NCI-H446 treated with DMSO at 0.1 percent for 48 hours (cell line): ENCODE results near the gene ZNF622.
A peak's percentile ranks its signal among the peaks of the same experiment; 100 is the strongest.
"Not testable (repeated sequence)": the region's sequence is repeated elsewhere in the genome, so short reads cannot be mapped to it uniquely, and the experiment has no call there.

Experiments
- DNase-seq: peaks from one replicate; lab custom pipeline; 2025; lab: John Stamatoyannopoulos, UW

The ZNF622 gene

GRCh38 chr5:16480144-16480543, 14.5 kb upstream of the ZNF622 start:
- DNase-seq = no peak

- no peak for DNase-seq
Measured at GRCh38 chr5:16477541-16477940, 11.9 kb upstream of the ZNF622 start.

- DNase-seq = not testable (repeated sequence)
Measured at GRCh38 chr5:16476417-16476816, 10.8 kb upstream of the ZNF622 start.

DNA sequence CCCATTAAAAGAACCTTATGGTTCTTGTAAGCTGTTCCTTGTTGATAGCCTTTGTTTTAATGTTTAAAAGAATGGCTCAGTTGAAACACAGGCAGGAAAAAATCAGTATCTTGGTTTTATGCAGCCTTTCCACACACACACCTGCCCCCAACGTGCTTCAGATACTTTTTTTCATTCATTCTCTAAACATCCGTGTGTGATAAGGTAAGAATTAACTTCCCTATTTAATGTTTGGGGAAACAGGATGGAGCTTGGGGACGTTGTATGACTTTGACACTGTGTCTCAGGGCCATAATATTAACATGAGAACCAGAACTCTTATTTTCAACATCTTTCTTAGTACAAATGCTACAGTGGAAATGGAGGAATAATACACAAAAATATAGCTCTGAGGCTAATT, 5.8 kb upstream of the ZNF622 start:
- no peak for DNase-seq

DNA sequence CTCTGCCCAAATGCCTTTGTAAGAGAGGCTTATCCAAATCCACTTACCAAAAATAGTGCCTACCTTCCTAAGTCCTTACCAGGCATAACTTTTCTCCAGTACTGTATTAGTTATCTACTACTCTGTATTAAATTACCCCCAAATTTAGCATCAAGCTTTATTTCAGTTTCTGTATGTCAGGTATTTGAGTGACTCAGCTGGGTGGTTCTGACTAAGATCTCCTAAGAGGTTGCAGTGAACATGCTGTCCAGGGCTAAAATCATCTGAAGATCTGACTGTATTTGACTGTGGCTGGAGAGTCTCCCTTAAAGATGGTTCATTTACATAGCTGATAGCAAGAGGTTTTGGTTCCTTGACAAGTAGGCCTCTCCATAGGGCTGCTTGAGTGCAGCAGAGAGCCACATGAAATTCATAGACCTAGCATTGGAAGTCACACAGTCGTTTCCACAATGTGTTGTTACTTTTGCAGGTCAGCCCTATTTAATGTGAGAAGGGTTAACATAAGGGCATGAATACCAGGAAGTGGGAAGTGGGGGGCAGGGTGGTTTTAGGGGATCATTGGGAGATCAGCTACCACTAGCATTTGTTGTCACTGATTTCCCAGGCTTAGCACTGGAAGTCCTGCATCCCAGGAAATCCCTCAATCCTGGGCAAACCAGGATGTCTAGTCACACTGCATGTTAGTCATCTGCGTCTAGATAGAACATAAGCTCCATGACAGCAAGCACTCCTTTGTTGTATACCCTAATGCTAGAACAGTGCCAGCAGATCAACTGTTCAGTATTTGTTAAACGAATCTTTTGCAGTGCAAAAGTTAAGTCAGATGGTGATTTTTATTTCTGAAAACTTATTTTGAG, 2.0 kb upstream of the ZNF622 start:
- DNase-seq = no peak

GRCh38 chr5:16464664-16465543, 696 bp downstream of the ZNF622 start:
- no peak for DNase-seq

DNA sequence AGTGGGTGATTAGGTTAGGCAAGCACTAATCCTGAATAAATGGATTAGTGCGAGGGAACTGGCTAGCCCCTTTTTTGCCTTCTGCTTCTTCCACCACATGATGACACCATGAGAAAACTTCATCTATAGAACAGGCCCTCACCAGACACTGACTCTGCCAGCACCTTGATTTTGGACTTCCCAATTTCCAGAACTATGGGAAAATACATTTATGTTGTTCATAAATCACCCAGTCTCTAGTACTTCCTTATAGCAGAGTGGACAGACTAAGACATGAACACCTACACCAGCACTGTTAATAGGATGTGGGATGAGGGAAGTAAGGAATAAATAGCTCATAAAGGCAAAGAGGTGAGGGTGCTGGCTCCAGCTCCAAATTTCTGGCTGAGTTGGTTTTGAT, 1.4 kb downstream of the ZNF622 start:
- DNase-seq = no peak

- DNase-seq = no peak
Measured at GRCh38 chr5:16461782-16462181, 3.8 kb downstream of the ZNF622 start.

DNA sequence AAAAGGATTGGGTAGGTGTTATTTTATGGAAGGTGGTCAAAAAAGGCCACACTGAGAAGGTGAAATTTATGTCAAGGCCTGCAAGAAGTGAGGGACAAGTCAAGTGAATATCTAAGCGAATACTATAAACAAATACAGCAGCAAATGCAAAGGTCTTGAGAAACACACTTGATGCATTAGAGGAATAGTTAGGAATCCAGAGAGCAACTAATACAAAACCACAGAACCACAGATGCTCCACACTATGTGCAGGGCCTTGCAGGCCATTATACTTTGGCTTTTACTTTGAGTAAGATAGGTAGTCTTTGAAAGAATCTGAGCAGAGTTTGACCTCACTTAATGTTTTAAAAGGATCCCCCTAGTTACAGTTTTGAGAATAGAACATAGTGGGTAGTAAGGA, 4.6 kb downstream of the ZNF622 start:
- no peak for DNase-seq

GRCh38 chr5:16459451-16459850, 6.1 kb downstream of the ZNF622 start:
- DNase-seq = no peak

- DNase-seq = no peak
Measured at GRCh38 chr5:16457853-16458252, 7.7 kb downstream of the ZNF622 start.

GRCh38 chr5:16457451-16457850, 8.1 kb downstream of the ZNF622 start:
- no peak for DNase-seq

DNA sequence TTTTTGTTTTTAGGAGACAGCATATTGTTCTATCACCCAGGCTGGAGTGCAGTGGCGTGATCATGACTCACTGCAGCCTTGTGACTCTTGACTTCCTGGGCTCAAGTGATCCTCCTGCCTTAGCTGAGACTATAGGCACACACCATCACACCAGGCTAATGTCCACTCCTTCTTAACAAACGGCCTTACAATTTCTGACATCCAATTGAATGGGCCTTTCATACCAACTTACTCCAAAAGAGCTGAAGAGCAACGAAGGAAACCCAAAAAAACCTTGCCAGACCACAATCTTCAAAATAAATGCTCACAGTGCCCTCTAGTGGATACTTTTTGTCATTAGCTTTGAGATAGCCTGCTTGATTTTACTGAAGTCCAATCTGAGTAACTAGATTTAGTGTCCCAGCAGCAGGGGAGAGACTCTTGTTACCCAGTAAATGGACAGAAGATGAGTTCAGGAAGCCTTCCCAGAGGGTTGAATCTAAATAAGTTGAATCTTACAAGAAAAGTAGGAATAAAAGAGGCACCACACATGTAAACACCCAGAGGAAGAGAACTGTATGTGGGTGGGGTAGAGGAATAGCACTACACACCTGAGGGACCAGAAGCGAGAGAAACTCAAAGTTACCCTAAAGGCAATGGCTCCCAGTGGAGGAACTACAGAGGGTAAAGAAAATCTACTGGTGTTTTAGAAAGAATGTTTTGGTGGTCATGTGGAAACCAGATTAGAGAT, 9.3 kb downstream of the ZNF622 start:
- peak; percentile 58 for DNase-seq

- no peak for DNase-seq
Measured at GRCh38 chr5:16455668-16456067, 9.9 kb downstream of the ZNF622 start.

- no peak for DNase-seq
Measured at GRCh38 chr5:16454686-16455085, 10.9 kb downstream of the ZNF622 start.

- no peak for DNase-seq
Measured at GRCh38 chr5:16453609-16454008, 12.0 kb downstream of the ZNF622 start.

DNA sequence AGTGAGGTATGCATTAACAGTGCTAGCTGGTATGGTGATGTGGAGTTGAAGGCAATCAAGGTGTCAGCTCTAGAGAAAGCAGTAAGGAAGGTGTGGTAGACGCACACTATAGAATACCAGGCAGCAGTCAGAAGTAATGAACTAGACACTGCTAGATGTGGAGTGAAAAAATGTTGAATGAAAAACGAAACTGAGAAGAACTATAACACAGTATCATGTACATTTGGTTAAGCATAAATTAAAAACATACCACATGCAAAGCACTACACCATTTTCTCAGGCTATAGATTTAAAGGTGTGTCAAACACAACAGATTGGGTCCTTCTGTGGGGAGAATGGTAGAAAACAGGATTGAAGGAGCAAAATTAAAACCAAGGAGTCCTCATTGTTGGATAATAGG, 15.4 kb downstream of the ZNF622 start:
- no peak for DNase-seq

DNA sequence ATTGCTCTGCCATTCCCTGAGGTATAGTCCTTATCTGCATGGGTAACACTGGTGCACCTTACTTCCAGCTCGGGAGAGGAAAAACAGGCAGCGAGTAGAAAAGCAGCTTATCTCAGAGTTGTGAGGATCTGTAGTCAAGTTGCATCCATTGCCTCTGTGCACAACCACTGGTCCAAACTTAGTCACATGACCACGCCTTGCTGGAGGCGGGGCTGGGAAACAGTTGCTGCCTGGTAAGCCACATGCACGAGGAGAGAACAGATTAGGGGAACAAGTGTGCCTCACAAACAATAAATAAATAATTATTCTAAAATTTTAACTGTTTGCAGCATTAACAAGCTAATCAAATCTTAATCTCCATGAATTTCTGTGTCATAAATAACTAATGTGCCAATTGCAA, 18.6 kb downstream of the ZNF622 start:
- DNase-seq = no peak

- DNase-seq = no peak
Measured at GRCh38 chr5:16437977-16438376, 27.6 kb downstream of the ZNF622 start.

DNA sequence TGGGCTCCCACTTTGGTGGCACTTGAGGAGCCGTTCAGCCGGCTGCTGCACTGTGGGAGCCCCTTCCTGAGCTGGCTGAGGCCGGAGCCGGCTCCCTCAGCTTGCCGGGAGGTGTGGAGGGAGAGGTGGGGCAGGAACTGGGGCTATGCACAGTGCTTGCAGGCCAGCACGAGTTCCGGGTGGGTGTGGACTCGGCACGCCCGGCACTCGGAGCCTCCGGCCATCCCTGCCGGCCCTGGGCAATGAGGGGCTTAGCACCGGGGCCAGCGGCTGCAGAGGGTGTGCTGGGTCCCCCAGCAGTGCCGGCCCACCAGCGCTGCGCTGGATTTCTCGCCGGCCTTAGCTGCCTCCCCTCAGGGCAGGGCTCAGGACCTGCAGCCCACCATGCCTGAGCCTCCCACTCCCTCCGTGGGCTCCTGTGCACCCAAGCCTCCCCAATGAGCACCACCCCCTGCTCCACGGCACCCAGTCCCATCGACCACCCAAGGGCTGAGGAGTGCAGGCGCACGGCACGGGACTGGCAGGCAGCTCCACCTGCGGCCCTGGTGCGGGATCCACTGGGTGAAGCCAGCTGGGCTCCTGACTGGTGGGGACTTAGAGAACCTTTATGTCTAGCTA, 29.4 kb downstream of the ZNF622 start:
- not testable (repeated sequence) for DNase-seq

GRCh38 chr5:16431490-16431889, 34.1 kb downstream of the ZNF622 start:
- DNase-seq = no peak
